SK-N-SH (cell line): ENCODE data around the gene ANKMY1. TPM values are rescaled to one million over a fixed set of nuclear protein-coding genes. Genes with fewer than 3 reads are reported as not detected.

Experiments used
- CTCF ChIA-PET: fragments of 300-600, 350-600 bp; formaldehyde crosslinking; extraction: SDS; loops from one replicate; lab custom pipeline; 2021; lab: Yijun Ruan, JAX
- POLR2A ChIA-PET: fragments of 350-600 bp; sonication (Branson Sonifier 250); formaldehyde crosslinking; extraction: SDS; loops from one replicate; lab custom pipeline; 2020; ENCODE audit warnings: antibody characterized with exemption, inconsistent platforms; lab: Yijun Ruan, JAX
- DNase-seq: peaks from one replicate; pipeline ENCODE4 v3.0.0; 2012
- H2AFZ ChIP-seq: fragments of 200-600 bp; sonication (generic); 2 replicates; pipeline ENCODE4 v1.8.1; 2016; ENCODE audit warnings: antibody characterized with exemption, mild to moderate bottlenecking, low read depth
- H3F3A ChIP-seq: fragments of 200-600 bp; sonication (generic); replicated peaks from 2 replicates; pipeline ENCODE3; 2016; ENCODE audit warnings: antibody characterized with exemption, mild to moderate bottlenecking; ENCODE audit not compliant: insufficient read depth
- H3K27ac ChIP-seq, 2 experiments: fragments of 200-500 bp in 1 of 2; fragments of 200-600 bp in 1 of 2; sonication (Bioruptor generic) in 1 of 2; sonication (generic), shearing (Covaris generic) in 1 of 2; 2 replicates each; pipeline versions ENCODE4 v1.5.1 to v1.6.1; 2014 to 2016; ENCODE audit warnings: low read depth in 2 of 2, inconsistent platforms in 1 of 2, low read length in 1 of 2, mild to moderate bottlenecking in 1 of 2, mixed read lengths in 1 of 2
- H3K27me3 ChIP-seq: fragments of 200-600 bp; sonication (generic), shearing (Covaris generic); 2 replicates; pipeline ENCODE4 v1.6.1; 2016; ENCODE audit warnings: mixed run types; ENCODE audit not compliant: insufficient read depth
- H3K36me3 ChIP-seq, 2 experiments: fragments of 200-500 bp in 1 of 2; fragments of 200-600 bp in 1 of 2; sonication (Bioruptor generic) in 1 of 2; sonication (generic) in 1 of 2; replicated peaks in 1 of 2; 2 replicates each; pipeline versions ENCODE3 to v1.5.1; 2014 to 2016; ENCODE audit warnings: low read length in 1 of 2, mild to moderate bottlenecking in 1 of 2; ENCODE audit not compliant: insufficient read depth in 2 of 2, control insufficient read depth in 1 of 2
- H3K4me1 ChIP-seq, 2 experiments: fragments of 200-500 bp in 1 of 2; fragments of 200-600 bp in 1 of 2; sonication (Bioruptor generic) in 1 of 2; sonication (generic), shearing (Covaris generic) in 1 of 2; 2 replicates each; pipeline versions ENCODE4 v1.5.1 to v1.6.1; 2014 to 2016; ENCODE audit warnings: low read depth in 1 of 2, low read length in 1 of 2, mixed run types in 1 of 2; ENCODE audit not compliant: insufficient read depth in 2 of 2, control insufficient read depth in 1 of 2
- H3K4me2 ChIP-seq: fragments of 200-600 bp; sonication (generic), shearing (Covaris generic); 2 replicates; pipeline ENCODE4 v1.6.1; 2017; ENCODE audit warnings: mixed run types
- H3K4me3 ChIP-seq, 2 experiments: fragments of 200-500 bp in 1 of 2; fragments of 200-600 bp in 1 of 2; sonication (Bioruptor generic) in 1 of 2; sonication (generic), shearing (Covaris generic) in 1 of 2; 2 replicates each; pipeline versions ENCODE4 v1.5.1 to v1.8.1; 2014 to 2016; ENCODE audit warnings: low read depth in 2 of 2, inconsistent platforms in 1 of 2, low read length in 1 of 2, mild to moderate bottlenecking in 1 of 2, mixed read lengths in 1 of 2, moderate library complexity in 1 of 2
- H3K79me2 ChIP-seq: fragments of 200-600 bp; sonication (generic); 2 replicates; pipeline ENCODE4 v1.8.1; 2017; ENCODE audit warnings: mild to moderate bottlenecking; ENCODE audit not compliant: insufficient read depth
- H3K9ac ChIP-seq: fragments of 200-600 bp; sonication (generic); 2 replicates; pipeline ENCODE4 v1.6.1; 2017; ENCODE audit warnings: mixed run types
- H3K9me2 ChIP-seq: fragments of 200-600 bp; sonication (generic); 2 replicates; pipeline ENCODE4 v1.6.1; 2017; ENCODE audit warnings: mixed run types
- H3K9me3 ChIP-seq: fragments of 200-600 bp; sonication (generic); 2 replicates; pipeline ENCODE4 v1.6.1; 2017; ENCODE audit warnings: mixed run types, mild to moderate bottlenecking, moderate library complexity
- H4K20me1 ChIP-seq: fragments of 200-600 bp; sonication (generic); 2 replicates; pipeline ENCODE4 v1.6.1; 2017; ENCODE audit warnings: mild to moderate bottlenecking, mixed run types; ENCODE audit not compliant: insufficient read depth
- EP300 ChIP-seq, 2 experiments: IDR thresholded peaks; 2 replicates each; pipeline versions ENCODE4 v1.4.0 to v1.6.1; 2012; ENCODE audit warnings: borderline replicate concordance in 1 of 2, low read depth in 1 of 2, low read length in 1 of 2
- EZH2phosphoT487 ChIP-seq: fragments of 200-600 bp; sonication (generic); IDR thresholded peaks from 2 replicates; pipeline ENCODE4 v1.6.1; 2017; ENCODE audit warnings: low read depth, mixed run types, mild to moderate bottlenecking, antibody characterized with exemption, moderate library complexity, borderline replicate concordance
- FOSL2 ChIP-seq: IDR thresholded peaks from 2 replicates; pipeline ENCODE4 v1.4.0; 2012; ENCODE audit warnings: low read depth, mild to moderate bottlenecking, moderate library complexity, borderline replicate concordance
- FOXJ3 ChIP-seq: sonication (generic); formaldehyde crosslinking; IDR thresholded peaks from 2 replicates; pipeline ENCODE4 v1.5.1; 2020; ENCODE audit warnings: mild to moderate bottlenecking, missing genetic modification reagents
- FOXM1 ChIP-seq: IDR thresholded peaks from 2 replicates; pipeline ENCODE4 v1.4.0; 2012; ENCODE audit warnings: low read depth, mild to moderate bottlenecking
- MEF2A ChIP-seq: IDR thresholded peaks from 2 replicates; pipeline ENCODE4 v1.4.0; 2012; ENCODE audit warnings: low read depth, borderline replicate concordance
- MXI1 ChIP-seq: IDR thresholded peaks from 2 replicates; pipeline ENCODE4 v1.6.1; 2012; ENCODE audit warnings: mild to moderate bottlenecking, low read depth, low read length, improper control_type of control experiment
- NFIC ChIP-seq: IDR thresholded peaks from 2 replicates; pipeline ENCODE4 v1.4.0; 2012; ENCODE audit warnings: borderline replicate concordance
- NRF1 ChIP-seq: IDR thresholded peaks from 2 replicates; pipeline ENCODE4 v1.6.1; 2012; ENCODE audit warnings: low read depth, mild to moderate bottlenecking, low read length
- POLR2AphosphoS5 ChIP-seq: IDR thresholded peaks from 2 replicates; pipeline ENCODE4 v1.6.1; 2012; ENCODE audit warnings: low read depth, low read length
- RXRA ChIP-seq: IDR thresholded peaks from 2 replicates; pipeline ENCODE4 v1.4.0; 2012; ENCODE audit warnings: low read depth, mild to moderate bottlenecking, borderline replicate concordance
- TAF1 ChIP-seq: IDR thresholded peaks from 2 replicates; pipeline ENCODE4 v1.6.1; 2012; ENCODE audit warnings: low read depth, mild to moderate bottlenecking, low read length, moderate library complexity, borderline replicate concordance
- TCF12 ChIP-seq: IDR thresholded peaks from 2 replicates; pipeline ENCODE4 v1.4.0; 2012
- TEAD4 ChIP-seq: IDR thresholded peaks from 2 replicates; pipeline ENCODE4 v1.4.0; 2012; ENCODE audit warnings: mild to moderate bottlenecking, borderline replicate concordance; ENCODE audit not compliant: insufficient read depth
- USF2 ChIP-seq: fragments of 150-350 bp; IDR thresholded peaks from 2 replicates; pipeline ENCODE4 v1.6.1; 2017; ENCODE audit warnings: antibody characterized with exemption, low read length, low read depth, borderline replicate concordance
- YY1 ChIP-seq: IDR thresholded peaks from 2 replicates; pipeline ENCODE4 v1.4.0; 2012; ENCODE audit warnings: low read depth, mild to moderate bottlenecking
- WGBS: methylation state at CpG from one replicate; pipeline ENCODE4 v1.1.6; 2017; ENCODE audit warnings: low lambda C conversion rate; 5-methylcytosine and 5-hydroxymethylcytosine counted together
- polyA plus RNA-seq, 3 experiments: library from polyadenylated mRNA; depleted of rRNA; stranded (reverse); fragments of >200 nt; gene quantifications; 2 replicates each; pipeline ENCODE4 v1.2.3, GENCODE V29; 2012
- TF ChIP-seq, protein P1 (sequence below): fragments of 150-350 bp; IDR thresholded peaks from 2 replicates; pipeline ENCODE4 v1.6.1; 2016; ENCODE audit warnings: mild to moderate bottlenecking, low read depth, low read length
- TF ChIP-seq, protein P2 (sequence below): IDR thresholded peaks from 2 replicates; pipeline ENCODE4; 2012
- TF ChIP-seq, protein P3 (sequence below): IDR thresholded peaks from 2 replicates; pipeline ENCODE4 v1.4.0; 2012; ENCODE audit warnings: low read depth, borderline replicate concordance
- TF ChIP-seq, protein P4 (sequence below): fragments of 200-600 bp; sonication (generic); IDR thresholded peaks from 2 replicates; pipeline ENCODE4 v1.6.1; 2017; ENCODE audit warnings: antibody characterized with exemption, mild to moderate bottlenecking, moderate library complexity

The ANKMY1 gene
- polyA plus RNA-seq, 1 of the 3 experiments (the other 2 are of a cell fraction), result 12.1 TPM

- Histone ChIP-seq H3K4me2 (no peak overlapping the region), H3F3A (peaks cover 3% of the 10 kb centered on the region), H3K4me3 (no peak overlapping the region), H3K9me2 (no peaks in the 10 kb centered on the region), H3K27ac (no peak overlapping the region), H2AFZ (no peak overlapping the region), H3K79me2 (peaks cover 49% of the 10 kb centered on the region), H3K9ac (no peak overlapping the region), H3K4me1 (peaks cover 0 to 7% of the 10 kb centered on the region in 2 experiments; a peak in 1 of 4 replicates), H3K27me3 (no peaks in the 10 kb centered on the region), H4K20me1 (peaks cover 20% of the 10 kb centered on the region), H3K36me3 (peaks cover 8 to 42% of the 10 kb centered on the region in 2 experiments), H3K9me3 (no peaks in the 10 kb centered on the region)
- 91% methylated on average over 10 of the region's 12 CpGs for WGBS
- POLR2A ChIA-PET, result no interaction called here
- CTCF ChIA-PET, result interaction anchor here (1.0 to 1.6 kb wide), 3 partner anchors 10 to 65 kb away, joined by 3 to 6 read pairs (median 4); partner anchors contain the start of gene RNPEPL1
- TF ChIP-seq POLR2AphosphoS5, result 0 out of 2 replicates have a peak, but pooled peaks have one; percentile 12
- TF ChIP-seq, protein P1, sequence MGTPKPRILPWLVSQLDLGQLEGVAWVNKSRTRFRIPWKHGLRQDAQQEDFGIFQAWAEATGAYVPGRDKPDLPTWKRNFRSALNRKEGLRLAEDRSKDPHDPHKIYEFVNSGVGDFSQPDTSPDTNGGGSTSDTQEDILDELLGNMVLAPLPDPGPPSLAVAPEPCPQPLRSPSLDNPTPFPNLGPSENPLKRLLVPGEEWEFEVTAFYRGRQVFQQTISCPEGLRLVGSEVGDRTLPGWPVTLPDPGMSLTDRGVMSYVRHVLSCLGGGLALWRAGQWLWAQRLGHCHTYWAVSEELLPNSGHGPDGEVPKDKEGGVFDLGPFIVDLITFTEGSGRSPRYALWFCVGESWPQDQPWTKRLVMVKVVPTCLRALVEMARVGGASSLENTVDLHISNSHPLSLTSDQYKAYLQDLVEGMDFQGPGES, result no peak
- no peak for DNase-seq
These were observed 21.4 kb upstream of the ANKMY1 start for GRCh38 chr2:240579071-240579762.

DNA sequence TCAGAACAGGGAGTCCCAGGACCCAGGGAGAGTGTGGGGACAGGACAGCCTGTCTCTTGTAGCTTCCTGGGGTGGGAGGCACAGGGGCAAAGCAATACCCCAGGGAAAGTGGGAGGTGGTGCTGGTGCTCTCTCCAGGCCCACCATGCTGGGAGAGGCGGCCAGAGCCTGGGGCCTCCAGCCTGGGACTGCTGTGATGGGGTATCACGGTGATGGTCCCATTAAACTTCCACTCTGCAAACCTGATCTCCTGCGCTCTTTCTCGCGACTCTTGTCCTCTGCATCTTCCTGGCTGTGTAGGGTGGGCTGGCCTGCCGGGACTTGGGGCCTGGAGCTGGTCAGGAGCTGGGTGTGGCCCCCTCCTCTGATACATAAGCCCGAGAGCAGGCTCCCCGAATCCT lies 20.7 kb upstream of the ANKMY1 start:
- peaks cover 3% of the 10 kb centered on the region for H3F3A ChIP-seq
- no peaks in the 10 kb centered on the region for H3K9me2 ChIP-seq
- no peaks in the 10 kb centered on the region for H3K9me3 ChIP-seq
- no peaks in the 10 kb centered on the region for H3K27me3 ChIP-seq
- peaks cover 42% of the 10 kb centered on the region for H3K79me2 ChIP-seq
- H3K4me3 ChIP-seq, result no peak overlapping the region
- H3K9ac ChIP-seq, result no peak overlapping the region
- H4K20me1 ChIP-seq, result peaks cover 17% of the 10 kb centered on the region; the same call in 1 of the 2 replicates
- no peak overlapping the region for H3K27ac ChIP-seq
- no peak overlapping the region for H3K4me2 ChIP-seq
- peaks cover 8 to 44% of the 10 kb centered on the region in 2 experiments for H3K36me3 ChIP-seq
- 92% methylated on average over 6 of the region's 8 CpGs for WGBS
- peaks cover 0 to 7% of the 10 kb centered on the region in 2 experiments; a peak in 1 of 4 replicates for H3K4me1 ChIP-seq
- H2AFZ ChIP-seq, result no peak overlapping the region
- DNase-seq, result no peak
- POLR2A ChIA-PET, result interaction anchor here (0.9 kb wide), 1 partner anchor 10 kb away, joined by 3 read pairs; the partner anchor contains the start of gene RNPEPL1
- CTCF ChIA-PET, result interaction anchor here (1.9 to 3.1 kb wide), 2 partner anchors 12 to 64 kb away, joined by 6 to 14 read pairs; no protein-coding TSS in a partner anchor
- TF ChIP-seq FOXM1, result no peak
- TF ChIP-seq TCF12, result no peak
- TF ChIP-seq, protein P2, sequence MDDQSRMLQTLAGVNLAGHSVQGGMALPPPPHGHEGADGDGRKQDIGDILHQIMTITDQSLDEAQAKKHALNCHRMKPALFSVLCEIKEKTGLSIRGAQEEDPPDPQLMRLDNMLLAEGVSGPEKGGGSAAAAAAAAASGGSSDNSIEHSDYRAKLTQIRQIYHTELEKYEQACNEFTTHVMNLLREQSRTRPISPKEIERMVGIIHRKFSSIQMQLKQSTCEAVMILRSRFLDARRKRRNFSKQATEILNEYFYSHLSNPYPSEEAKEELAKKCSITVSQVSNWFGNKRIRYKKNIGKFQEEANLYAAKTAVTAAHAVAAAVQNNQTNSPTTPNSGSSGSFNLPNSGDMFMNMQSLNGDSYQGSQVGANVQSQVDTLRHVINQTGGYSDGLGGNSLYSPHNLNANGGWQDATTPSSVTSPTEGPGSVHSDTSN, result no peak
- TF ChIP-seq YY1, result no peak
- no peak for TF ChIP-seq EP300 (IDR thresholded peaks at IDR 0.05; ENCODE audit: borderline replicate concordance in 1 of 2, low read depth in 1 of 2, low read length in 1 of 2)
- TF ChIP-seq TAF1, result no peak
- TF ChIP-seq, protein P3, sequence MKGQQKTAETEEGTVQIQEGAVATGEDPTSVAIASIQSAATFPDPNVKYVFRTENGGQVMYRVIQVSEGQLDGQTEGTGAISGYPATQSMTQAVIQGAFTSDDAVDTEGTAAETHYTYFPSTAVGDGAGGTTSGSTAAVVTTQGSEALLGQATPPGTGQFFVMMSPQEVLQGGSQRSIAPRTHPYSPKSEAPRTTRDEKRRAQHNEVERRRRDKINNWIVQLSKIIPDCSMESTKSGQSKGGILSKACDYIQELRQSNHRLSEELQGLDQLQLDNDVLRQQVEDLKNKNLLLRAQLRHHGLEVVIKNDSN, result no peak
- no peak for TF ChIP-seq MEF2A
- TF ChIP-seq TEAD4, result no peak
- TF ChIP-seq, protein P4, sequence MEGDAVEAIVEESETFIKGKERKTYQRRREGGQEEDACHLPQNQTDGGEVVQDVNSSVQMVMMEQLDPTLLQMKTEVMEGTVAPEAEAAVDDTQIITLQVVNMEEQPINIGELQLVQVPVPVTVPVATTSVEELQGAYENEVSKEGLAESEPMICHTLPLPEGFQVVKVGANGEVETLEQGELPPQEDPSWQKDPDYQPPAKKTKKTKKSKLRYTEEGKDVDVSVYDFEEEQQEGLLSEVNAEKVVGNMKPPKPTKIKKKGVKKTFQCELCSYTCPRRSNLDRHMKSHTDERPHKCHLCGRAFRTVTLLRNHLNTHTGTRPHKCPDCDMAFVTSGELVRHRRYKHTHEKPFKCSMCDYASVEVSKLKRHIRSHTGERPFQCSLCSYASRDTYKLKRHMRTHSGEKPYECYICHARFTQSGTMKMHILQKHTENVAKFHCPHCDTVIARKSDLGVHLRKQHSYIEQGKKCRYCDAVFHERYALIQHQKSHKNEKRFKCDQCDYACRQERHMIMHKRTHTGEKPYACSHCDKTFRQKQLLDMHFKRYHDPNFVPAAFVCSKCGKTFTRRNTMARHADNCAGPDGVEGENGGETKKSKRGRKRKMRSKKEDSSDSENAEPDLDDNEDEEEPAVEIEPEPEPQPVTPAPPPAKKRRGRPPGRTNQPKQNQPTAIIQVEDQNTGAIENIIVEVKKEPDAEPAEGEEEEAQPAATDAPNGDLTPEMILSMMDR, result no peak
- TF ChIP-seq FOXJ3 (CRISPR knock-in tag), result no peak
- TF ChIP-seq NFIC, result no peak
- TF ChIP-seq POLR2AphosphoS5, result no peak
- TF ChIP-seq RXRA, result no peak
- TF ChIP-seq EZH2phosphoT487, result no peak
- TF ChIP-seq FOSL2, result no peak
- TF ChIP-seq MXI1, result no peak
- no peak for TF ChIP-seq USF2
- no peak for TF ChIP-seq NRF1
